ENCODE data around the gene MYO7B.
"Not testable (repeated sequence)": the region's sequence is repeated elsewhere in the genome, so short reads cannot be mapped to it uniquely, and the experiment has no call there.

Gene MYO7B

GRCh38 chr2:127570282-127571250 is 35.1 kb downstream of the MYO7B start:
- no peak overlapping the region for H3K9ac ChIP-seq
- no peaks in the 10 kb centered on the region for H3K36me3 ChIP-seq (ENCODE audit: control insufficient read depth, insufficient read depth, low read length)
- H3K4me3 ChIP-seq (ENCODE audit: low read depth, low read length): no peak overlapping the region
- TF ChIP-seq CTCF (IDR thresholded peaks at IDR 0.05): no peak
- no peaks in the 10 kb centered on the region for H3K4me1 ChIP-seq
- H3K27me3 ChIP-seq (ENCODE audit: control insufficient read depth, insufficient read depth, low read length): no peaks in the 10 kb centered on the region
- no peaks in the 10 kb centered on the region for H3K79me2 ChIP-seq
- no peaks in the 10 kb centered on the region for H3K9me3 ChIP-seq (ENCODE audit: control insufficient read depth, low read length)
- H3K4me2 ChIP-seq (ENCODE audit: low read length): no peak overlapping the region
- no peak overlapping the region for H2AFZ ChIP-seq
- H3K27ac ChIP-seq: no peak overlapping the region

DNA sequence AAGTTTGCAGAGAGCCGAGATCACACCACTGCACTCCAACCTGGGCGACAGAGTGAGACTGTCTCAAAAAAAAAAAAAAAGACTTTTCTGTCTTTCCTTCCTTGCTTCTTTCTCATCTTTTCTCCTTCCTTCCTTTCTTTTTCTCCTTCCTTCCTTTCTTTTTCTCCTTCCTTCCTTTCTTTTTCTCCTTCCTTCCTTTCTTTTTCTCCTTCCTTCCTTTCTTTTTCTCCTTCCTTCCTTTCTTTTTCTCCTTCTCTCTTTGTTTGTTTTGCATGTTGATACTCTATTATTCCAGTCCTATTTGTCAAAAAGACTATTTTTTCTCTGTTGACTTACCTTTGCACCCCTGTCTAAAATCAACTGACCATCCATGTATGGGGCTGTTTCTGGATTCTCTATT is 36.9 kb downstream of the MYO7B start:
- H3K27me3 ChIP-seq (ENCODE audit: control insufficient read depth, insufficient read depth, low read length); H3K79me2 ChIP-seq; H3K36me3 ChIP-seq (ENCODE audit: control insufficient read depth, insufficient read depth, low read length); H2AFZ ChIP-seq; H3K4me3 ChIP-seq (ENCODE audit: low read depth, low read length); H3K9me3 ChIP-seq (ENCODE audit: control insufficient read depth, low read length); H3K27ac ChIP-seq; H3K4me1 ChIP-seq; H3K4me2 ChIP-seq (ENCODE audit: low read length); H3K9ac ChIP-seq: not testable (repeated sequence)

DNA sequence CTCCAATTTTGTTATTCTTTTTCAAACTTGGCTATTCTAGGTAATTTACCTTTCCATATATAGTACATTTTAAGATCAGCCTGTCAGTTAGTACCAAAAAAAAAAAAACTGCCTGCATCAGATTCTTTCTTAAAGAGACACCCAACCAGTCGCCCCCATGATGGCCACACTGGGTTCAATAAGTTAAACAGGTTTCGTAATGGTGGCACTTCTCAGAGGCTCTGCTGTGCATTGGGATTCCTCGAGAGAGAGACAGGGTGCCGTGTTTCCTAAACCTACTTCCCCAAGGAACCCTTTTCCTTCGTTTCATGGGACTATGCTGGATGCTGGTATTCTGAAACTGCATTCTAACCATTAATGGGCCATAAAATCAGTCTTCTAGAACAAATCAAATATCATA is 37.4 kb downstream of the MYO7B start:
- Histone ChIP-seq H3K27ac (no peak overlapping the region), H3K79me2 (no peaks in the 10 kb centered on the region), H3K4me2 (ENCODE audit: low read length) (no peak overlapping the region), H3K36me3 (ENCODE audit: control insufficient read depth, insufficient read depth, low read length) (no peaks in the 10 kb centered on the region), H3K9me3 (ENCODE audit: control insufficient read depth, low read length) (no peaks in the 10 kb centered on the region), H3K4me1 (no peaks in the 10 kb centered on the region), H2AFZ (no peak overlapping the region), H3K4me3 (ENCODE audit: low read depth, low read length) (no peak overlapping the region), H3K9ac (no peak overlapping the region), H3K27me3 (ENCODE audit: control insufficient read depth, insufficient read depth, low read length) (no peaks in the 10 kb centered on the region)
- TF ChIP-seq CTCF (IDR thresholded peaks at IDR 0.05): no peak

- no peaks in the 10 kb centered on the region for H3K79me2 ChIP-seq
- H3K4me3 ChIP-seq (ENCODE audit: low read depth, low read length): no peak overlapping the region
- no peak overlapping the region for H3K9ac ChIP-seq
- H3K27ac ChIP-seq: no peak overlapping the region
- no peak for TF ChIP-seq CTCF (IDR thresholded peaks at IDR 0.05)
- no peaks in the 10 kb centered on the region for H3K4me1 ChIP-seq
- H3K27me3 ChIP-seq (ENCODE audit: control insufficient read depth, insufficient read depth, low read length): no peaks in the 10 kb centered on the region
- H3K4me2 ChIP-seq (ENCODE audit: low read length): no peak overlapping the region
- no peaks in the 10 kb centered on the region for H3K36me3 ChIP-seq (ENCODE audit: control insufficient read depth, insufficient read depth, low read length)
- no peaks in the 10 kb centered on the region for H3K9me3 ChIP-seq (ENCODE audit: control insufficient read depth, low read length)
- H2AFZ ChIP-seq: no peak overlapping the region
Observed at GRCh38 chr2:127573298-127573697, 37.8 kb downstream of the MYO7B start.

GRCh38 chr2:127573771-127574170 is 38.3 kb downstream of the MYO7B start:
- Histone ChIP-seq H3K79me2 (no peaks in the 10 kb centered on the region), H3K27me3 (ENCODE audit: control insufficient read depth, insufficient read depth, low read length) (no peaks in the 10 kb centered on the region), H3K36me3 (ENCODE audit: control insufficient read depth, insufficient read depth, low read length) (no peaks in the 10 kb centered on the region), H3K9ac (no peak overlapping the region), H3K4me2 (ENCODE audit: low read length) (no peak overlapping the region), H3K4me3 (ENCODE audit: low read depth, low read length) (no peak overlapping the region), H3K27ac (no peak overlapping the region), H2AFZ (no peak overlapping the region), H3K4me1 (no peaks in the 10 kb centered on the region), H3K9me3 (ENCODE audit: control insufficient read depth, low read length) (no peaks in the 10 kb centered on the region)
- no peak for TF ChIP-seq CTCF (IDR thresholded peaks at IDR 0.05)

Measured in parathyroid adenoma (tissue), 2 donors.